HG02623 (cell line): Measurements from ENCODE around the gene ALG8.
"Not testable (repeated sequence)": the region's sequence is repeated elsewhere in the genome, so short reads cannot be mapped to it uniquely, and the experiment has no call there.

Source experiments
- ATAC-seq: cut with Tn5 transposase; IDR thresholded peaks from one replicate; pipeline ENCODE4 v1.9.1; 2021; ENCODE audit warnings: moderate library complexity; ENCODE audit not compliant: unreplicated experiment

The ALG8 gene

GRCh38 chr11:78072455-78072854, 67.0 kb downstream of the ALG8 start:
- no peak for ATAC-seq

GRCh38 chr11:78071717-78072116, 67.7 kb downstream of the ALG8 start:
- ATAC-seq, result no peak

GRCh38 chr11:78070621-78071020, 68.8 kb downstream of the ALG8 start:
- ATAC-seq, result no peak

GRCh38 chr11:78069465-78069864, 70.0 kb downstream of the ALG8 start:
- no peak for ATAC-seq

- no peak for ATAC-seq
Measured at GRCh38 chr11:78067704-78068103, 71.7 kb downstream of the ALG8 start.

GRCh38 chr11:78066471-78066870, 73.0 kb downstream of the ALG8 start:
- ATAC-seq, result no peak

GRCh38 chr11:78065203-78065602, 74.2 kb downstream of the ALG8 start:
- ATAC-seq, result no peak

GRCh38 chr11:78063440-78064181, 75.8 kb downstream of the ALG8 start, which contains the start of gene THRSP:
Gene THRSP (plus strand): TSS chr11:78063861. CDS start chr11:78063882, 21 bp downstream.
- no peak for ATAC-seq

GRCh38 chr11:78062671-78063070, 76.8 kb downstream of the ALG8 start:
- ATAC-seq, result no peak

GRCh38 chr11:78061921-78062311, 77.5 kb downstream of the ALG8 start:
- ATAC-seq, result no peak

- no peak for ATAC-seq
Measured at GRCh38 chr11:78061088-78061920, 78.1 kb downstream of the ALG8 start.

- no peak for ATAC-seq
Measured at GRCh38 chr11:78060533-78060932, 78.9 kb downstream of the ALG8 start.

GRCh38 chr11:78059749-78060328, 79.6 kb downstream of the ALG8 start:
- ATAC-seq, result not testable (repeated sequence)

GRCh38 chr11:78057462-78058055, 81.9 kb downstream of the ALG8 start:
- no peak for ATAC-seq

GRCh38 chr11:78056093-78056492, 83.3 kb downstream of the ALG8 start:
- ATAC-seq, result no peak

- no peak for ATAC-seq
Measured at GRCh38 chr11:78054971-78055370, 84.5 kb downstream of the ALG8 start.

GRCh38 chr11:78050964-78051831, 88.2 kb downstream of the ALG8 start:
- no peak for ATAC-seq
